ENCODE measurements around the gene ZNF341. TPM values are rescaled to one million over a fixed set of nuclear protein-coding genes. Genes with fewer than 3 reads are reported as not detected.

ZNF341 gene
- total RNA-seq, 1 experiment from 2014 or later, result 7.7 TPM

DNA sequence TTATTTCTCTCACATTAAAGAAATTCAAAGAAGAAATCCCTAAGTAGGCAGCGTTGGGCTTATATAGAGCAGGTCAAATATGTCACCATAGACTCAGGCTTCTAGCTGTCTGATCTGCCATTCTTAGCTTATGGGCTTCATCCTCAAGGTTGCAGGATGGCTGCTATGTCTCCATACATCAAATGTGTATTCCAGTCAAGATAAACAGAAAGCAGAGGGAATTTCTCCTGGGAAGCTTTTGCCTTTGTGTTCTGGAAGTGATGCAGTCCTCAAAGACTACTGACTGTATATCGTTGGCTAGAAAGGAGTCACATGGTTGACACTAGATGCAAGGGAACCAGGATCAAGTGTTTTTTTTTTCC, 36.0 kb downstream of the ZNF341 start:
- CTCF ChIA-PET, result no interaction called here
- BruUV-seq (replicated peaks), result no TSS peak
- ATAC-seq, result no peak

GRCh38 chr20:33769043-33769442, 37.2 kb downstream of the ZNF341 start:
- Histone ChIP-seq H3K27me3 (ENCODE audit: control insufficient read depth, insufficient read depth, low read length) (no peaks in the 10 kb centered on the region), H3K36me3 (ENCODE audit: control insufficient read depth, insufficient read depth, low read length) (no peaks in the 10 kb centered on the region), H3K4me1 (ENCODE audit: control insufficient read depth, insufficient read depth, low read length) (no peaks in the 10 kb centered on the region), H3K4me3 (ENCODE audit: low read depth in 2 of 2, low read length in 2 of 2) (no peak overlapping the region), H3K27ac (ENCODE audit: low read length) (no peak overlapping the region), H3K9me3 (ENCODE audit: control insufficient read depth, insufficient read depth, low read depth, low read length) (no peaks in the 10 kb centered on the region)
- no peak for ATAC-seq
- intact Hi-C loops (cut with micrococcal nuclease; ENCODE audit: unreplicated experiment), result no loop called here
- ChIA-PET CTCF (no interaction called here), POLR2A (no interaction called here)
- BruUV-seq (replicated peaks), result no TSS peak
- DNase-seq (ENCODE audit: low read depth, low spot score), result no peak
- TF ChIP-seq SIN3A (IDR thresholded peaks at IDR 0.05; ENCODE audit: borderline replicate concordance, insufficient read depth, low read depth, low read length), result no peak
- TF ChIP-seq REST (IDR thresholded peaks at IDR 0.05; ENCODE audit: insufficient read depth in 1 of 2, low read depth in 2 of 2, low read length in 1 of 2), result no peak
- TF ChIP-seq, protein P1, sequence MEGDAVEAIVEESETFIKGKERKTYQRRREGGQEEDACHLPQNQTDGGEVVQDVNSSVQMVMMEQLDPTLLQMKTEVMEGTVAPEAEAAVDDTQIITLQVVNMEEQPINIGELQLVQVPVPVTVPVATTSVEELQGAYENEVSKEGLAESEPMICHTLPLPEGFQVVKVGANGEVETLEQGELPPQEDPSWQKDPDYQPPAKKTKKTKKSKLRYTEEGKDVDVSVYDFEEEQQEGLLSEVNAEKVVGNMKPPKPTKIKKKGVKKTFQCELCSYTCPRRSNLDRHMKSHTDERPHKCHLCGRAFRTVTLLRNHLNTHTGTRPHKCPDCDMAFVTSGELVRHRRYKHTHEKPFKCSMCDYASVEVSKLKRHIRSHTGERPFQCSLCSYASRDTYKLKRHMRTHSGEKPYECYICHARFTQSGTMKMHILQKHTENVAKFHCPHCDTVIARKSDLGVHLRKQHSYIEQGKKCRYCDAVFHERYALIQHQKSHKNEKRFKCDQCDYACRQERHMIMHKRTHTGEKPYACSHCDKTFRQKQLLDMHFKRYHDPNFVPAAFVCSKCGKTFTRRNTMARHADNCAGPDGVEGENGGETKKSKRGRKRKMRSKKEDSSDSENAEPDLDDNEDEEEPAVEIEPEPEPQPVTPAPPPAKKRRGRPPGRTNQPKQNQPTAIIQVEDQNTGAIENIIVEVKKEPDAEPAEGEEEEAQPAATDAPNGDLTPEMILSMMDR (IDR thresholded peaks at IDR 0.05), result no peak
- TF ChIP-seq TCF7L2 (IDR thresholded peaks at IDR 0.05; ENCODE audit: low read depth, low read length), result no peak
- TF ChIP-seq POLR2AphosphoS5 (IDR thresholded peaks at IDR 0.05; ENCODE audit: low read depth, low read length), result no peak
- in situ Hi-C loops (cut with HindIII; ENCODE audit: low pct_unique_long_range_greater_than_20kb, low sequenced_read_pairs), result no loop called here

More for the DNA sequence above, 36.0 kb downstream of the ZNF341 start:
- TF ChIP-seq SIN3A (IDR thresholded peaks at IDR 0.05; ENCODE audit: borderline replicate concordance, insufficient read depth, low read depth, low read length), result no peak
- no peak for TF ChIP-seq POLR2AphosphoS5 (IDR thresholded peaks at IDR 0.05; ENCODE audit: low read depth, low read length)
- TF ChIP-seq, protein P1 (IDR thresholded peaks at IDR 0.05), result no peak
- no peak for TF ChIP-seq REST (IDR thresholded peaks at IDR 0.05; ENCODE audit: insufficient read depth in 1 of 2, low read depth in 2 of 2, low read length in 1 of 2)
- TF ChIP-seq TCF7L2 (IDR thresholded peaks at IDR 0.05; ENCODE audit: low read depth, low read length), result no peak
- Histone ChIP-seq H3K9me3 (ENCODE audit: control insufficient read depth, insufficient read depth, low read depth, low read length) (no peaks in the 10 kb centered on the region), H3K36me3 (ENCODE audit: control insufficient read depth, insufficient read depth, low read length) (no peaks in the 10 kb centered on the region), H3K27me3 (ENCODE audit: control insufficient read depth, insufficient read depth, low read length) (no peaks in the 10 kb centered on the region), H3K27ac (ENCODE audit: low read length) (no peak overlapping the region), H3K4me3 (ENCODE audit: low read depth in 2 of 2, low read length in 2 of 2) (no peak overlapping the region), H3K4me1 (ENCODE audit: control insufficient read depth, insufficient read depth, low read length) (no peaks in the 10 kb centered on the region)
- DNase-seq (ENCODE audit: low read depth, low spot score), result no peak
- intact Hi-C loops (cut with micrococcal nuclease; ENCODE audit: unreplicated experiment) (no loop called here), in situ Hi-C loops (cut with HindIII; ENCODE audit: low pct_unique_long_range_greater_than_20kb, low sequenced_read_pairs) (no loop called here)
- POLR2A ChIA-PET, result no interaction called here
